Measurements from ENCODE around the gene VPS13D.

DNA sequence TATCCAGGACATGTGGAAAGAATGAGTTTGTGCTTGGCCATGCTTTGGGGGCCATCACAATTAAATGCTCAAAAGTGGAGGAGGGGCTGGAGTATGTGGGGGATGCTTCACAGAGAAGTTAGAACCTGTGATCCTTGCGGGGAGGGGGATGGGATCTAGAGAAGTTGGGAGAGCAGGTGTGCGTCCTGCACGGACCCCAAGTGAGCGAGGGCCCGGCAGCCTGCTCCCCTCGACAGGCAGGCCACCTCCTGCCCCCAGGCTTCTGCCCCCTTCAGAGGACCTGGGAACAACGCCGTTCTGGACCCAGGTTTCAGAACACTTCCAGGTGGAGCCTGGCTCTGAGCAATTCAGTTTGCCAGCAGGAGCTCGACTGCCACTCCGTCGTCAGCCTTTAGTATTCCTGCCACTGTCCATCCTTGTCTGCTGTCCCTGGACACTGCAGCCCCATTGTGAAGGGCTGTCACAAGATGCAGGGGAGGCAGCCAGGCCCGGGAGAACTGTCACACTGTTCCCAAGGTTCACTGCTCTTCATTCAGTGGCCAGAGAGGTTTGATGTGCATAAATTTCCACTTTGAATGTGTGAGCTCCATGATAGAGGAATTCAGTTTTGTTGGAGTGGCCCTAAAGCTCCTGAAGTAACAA is 275.9 kb downstream of the VPS13D start:
- no peak for TF ChIP-seq POLR2A (IDR thresholded peaks at IDR 0.05)
- TF ChIP-seq, protein P1, sequence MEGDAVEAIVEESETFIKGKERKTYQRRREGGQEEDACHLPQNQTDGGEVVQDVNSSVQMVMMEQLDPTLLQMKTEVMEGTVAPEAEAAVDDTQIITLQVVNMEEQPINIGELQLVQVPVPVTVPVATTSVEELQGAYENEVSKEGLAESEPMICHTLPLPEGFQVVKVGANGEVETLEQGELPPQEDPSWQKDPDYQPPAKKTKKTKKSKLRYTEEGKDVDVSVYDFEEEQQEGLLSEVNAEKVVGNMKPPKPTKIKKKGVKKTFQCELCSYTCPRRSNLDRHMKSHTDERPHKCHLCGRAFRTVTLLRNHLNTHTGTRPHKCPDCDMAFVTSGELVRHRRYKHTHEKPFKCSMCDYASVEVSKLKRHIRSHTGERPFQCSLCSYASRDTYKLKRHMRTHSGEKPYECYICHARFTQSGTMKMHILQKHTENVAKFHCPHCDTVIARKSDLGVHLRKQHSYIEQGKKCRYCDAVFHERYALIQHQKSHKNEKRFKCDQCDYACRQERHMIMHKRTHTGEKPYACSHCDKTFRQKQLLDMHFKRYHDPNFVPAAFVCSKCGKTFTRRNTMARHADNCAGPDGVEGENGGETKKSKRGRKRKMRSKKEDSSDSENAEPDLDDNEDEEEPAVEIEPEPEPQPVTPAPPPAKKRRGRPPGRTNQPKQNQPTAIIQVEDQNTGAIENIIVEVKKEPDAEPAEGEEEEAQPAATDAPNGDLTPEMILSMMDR (IDR thresholded peaks at IDR 0.05): no peak

Data from esophagus squamous epithelium (tissue), 4 donors.